A673 (cell line): ENCODE data around the gene ITK. TPM values are rescaled to one million over a fixed set of nuclear protein-coding genes. Genes with fewer than 3 reads are reported as not detected.

Experiments
- BruUV-seq: library from RNA; stranded (reverse); fragments of 400-500 nt; replicated peaks from 2 replicates; lab custom pipeline; 2021; lab: Mats Ljungman, UMichigan
- CTCF ChIA-PET: fragments of 300-600 bp; sonication (Branson Sonifier 250); formaldehyde crosslinking; loops from one replicate; lab custom pipeline; 2022; ENCODE audit warnings: antibody characterized with exemption; lab: Charles Lee
- POLR2A ChIA-PET: fragments of 300-600 bp; sonication (Branson Sonifier 250); formaldehyde crosslinking; loops from one replicate; lab custom pipeline; 2022; ENCODE audit warnings: antibody characterized with exemption; ENCODE audit not compliant: low non-redundant PET; lab: Charles Lee
- DNase-seq: peaks from one replicate; pipeline ENCODE4 v3.0.0-alpha.2; 2015; ENCODE audit warnings: low spot score
- H3K27ac ChIP-seq: fragments of 200-600 bp; sonication (generic); 2 replicates; pipeline ENCODE4 v1.5.1; 2016; ENCODE audit warnings: mixed run types, low read depth, mild to moderate bottlenecking, mixed read lengths, antibody characterized with exemption, low read length; ENCODE audit not compliant: poor library complexity, severe bottlenecking
- H3K27me3 ChIP-seq: fragments of 200-600 bp; sonication (generic); replicated peaks from 2 replicates; pipeline ENCODE4 v1.6.1; 2017; ENCODE audit warnings: mixed run types, low read depth, mild to moderate bottlenecking, mixed read lengths, antibody characterized with exemption, low read length; ENCODE audit not compliant: insufficient read depth, poor library complexity
- H3K36me3 ChIP-seq: fragments of 200-600 bp; sonication (generic); 2 replicates; pipeline ENCODE4 v1.6.1; 2016; ENCODE audit warnings: mixed run types, mild to moderate bottlenecking, mixed read lengths, antibody characterized with exemption, low read length; ENCODE audit not compliant: insufficient read depth, poor library complexity, severe bottlenecking
- H3K4me1 ChIP-seq: fragments of 200-600 bp; sonication (generic); 2 replicates; pipeline ENCODE4 v1.6.1; 2017; ENCODE audit warnings: mixed run types, mild to moderate bottlenecking, mixed read lengths, antibody characterized with exemption, low read length; ENCODE audit not compliant: insufficient read depth, poor library complexity, severe bottlenecking
- H3K4me3 ChIP-seq: fragments of 200-600 bp; sonication (generic); 2 replicates; pipeline ENCODE4 v1.5.1; 2016; ENCODE audit warnings: low read depth, mixed run types, mild to moderate bottlenecking, mixed read lengths, low read length; ENCODE audit not compliant: poor library complexity, severe bottlenecking
- H3K9me3 ChIP-seq: fragments of 200-600 bp; sonication (generic); 2 replicates; pipeline ENCODE4 v1.6.1; 2016; ENCODE audit warnings: mixed run types, low read depth, mild to moderate bottlenecking, mixed read lengths, antibody characterized with exemption, low read length; ENCODE audit not compliant: poor library complexity, severe bottlenecking
- CTCF ChIP-seq: fragments of 300-800, 200-600 bp; sonication (generic); conservative IDR thresholded peaks from 2 replicates; pipeline ENCODE4 v1.5.1; 2017; ENCODE audit warnings: low read depth, mild to moderate bottlenecking, antibody characterized with exemption, low read length, moderate library complexity, mixed read lengths
- EZH2 ChIP-seq: fragments of 200-600 bp; sonication (generic); IDR thresholded peaks from 2 replicates; pipeline ENCODE4 v1.6.1; 2017; ENCODE audit warnings: borderline replicate concordance, low read depth, mild to moderate bottlenecking, mixed read lengths, antibody characterized with exemption, low read length; ENCODE audit not compliant: poor library complexity, severe bottlenecking
- intact Hi-C: fragments of 100-400 bp; cut with micrococcal nuclease; formaldehyde crosslinking; loops from one replicate; pipeline ENCODE4 v1.10.0; 2022; ENCODE audit not compliant: unreplicated experiment
- total RNA-seq: library from RNA; stranded (reverse); gene quantifications from 2 replicates; pipeline ENCODE4 v1.2.3, GENCODE V29; 2021

The ITK gene
- total RNA-seq, 1 experiment from 2014 or later, result not detected

- TF ChIP-seq EZH2, result no peak
- no peak for TF ChIP-seq CTCF
- H3K27me3 ChIP-seq, result no peaks in the 10 kb centered on the region
- CTCF ChIA-PET, result no interaction called here
- H3K27ac ChIP-seq, result no peak overlapping the region
- H3K36me3 ChIP-seq, result no peaks in the 10 kb centered on the region
- H3K9me3 ChIP-seq, result no peaks in the 10 kb centered on the region
- BruUV-seq, result no TSS peak
- intact Hi-C loops, result no loop called here
- POLR2A ChIA-PET, result no interaction called here
- H3K4me3 ChIP-seq, result no peak overlapping the region
- DNase-seq, result no peak
- H3K4me1 ChIP-seq, result no peaks in the 10 kb centered on the region
These were observed 31.7 kb downstream of the ITK start for GRCh38 chr5:157212307-157212706.

- Histone ChIP-seq H3K4me1 (no peaks in the 10 kb centered on the region), H3K9me3 (no peaks in the 10 kb centered on the region), H3K36me3 (no peaks in the 10 kb centered on the region), H3K4me3 (no peak overlapping the region), H3K27me3 (no peaks in the 10 kb centered on the region), H3K27ac (no peak overlapping the region)
- BruUV-seq, result no TSS peak
- POLR2A ChIA-PET, result no interaction called here
- DNase-seq, result no peak
- CTCF ChIA-PET, result no interaction called here
- intact Hi-C loops, result no loop called here
- TF ChIP-seq EZH2, result no peak
- no peak for TF ChIP-seq CTCF
These were observed 33.0 kb downstream of the ITK start for GRCh38 chr5:157213527-157214243.

GRCh38 chr5:157214415-157214814 is 33.8 kb downstream of the ITK start:
- Histone ChIP-seq H3K9me3 (no peaks in the 10 kb centered on the region), H3K4me3 (no peak overlapping the region), H3K27ac (no peak overlapping the region), H3K36me3 (no peaks in the 10 kb centered on the region), H3K4me1 (no peaks in the 10 kb centered on the region), H3K27me3 (no peaks in the 10 kb centered on the region)
- intact Hi-C loops, result no loop called here
- ChIA-PET POLR2A (no interaction called here), CTCF (no interaction called here)
- no peak for TF ChIP-seq EZH2
- no peak for TF ChIP-seq CTCF
- BruUV-seq, result no TSS peak
- DNase-seq, result no peak
